OCI-M2 (cell line): ENCODE measurements around the gene TAF11L5.
"Not testable (repeated sequence)": the region's sequence is repeated elsewhere in the genome, so short reads cannot be mapped to it uniquely, and the experiment has no call there.

Experiments used
- DNase-seq: peaks from one replicate; lab custom pipeline; 2025; ENCODE audit not compliant: unreplicated experiment; lab: John Stamatoyannopoulos, UW

Gene TAF11L5

DNA sequence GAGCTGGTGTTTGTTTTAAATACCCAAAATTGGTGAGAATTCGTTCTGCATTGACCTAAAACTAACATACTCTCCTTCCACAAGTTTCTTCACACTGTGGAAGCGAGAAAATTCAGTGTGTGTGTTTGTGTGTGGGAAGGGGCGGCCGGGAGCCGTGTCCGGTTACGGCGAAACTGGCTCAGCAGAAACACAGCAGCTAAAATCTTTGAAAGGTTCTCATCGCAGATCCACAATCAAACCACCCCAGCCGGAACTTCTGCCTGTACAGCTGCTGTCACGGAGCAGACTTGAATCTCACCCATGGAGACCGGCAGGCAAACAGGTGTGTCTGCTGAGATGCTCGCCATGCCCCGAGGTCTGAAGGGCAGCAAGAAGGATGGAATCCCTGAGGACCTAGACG lies at the start of gene TAF11L5:
Gene TAF11L5, plus strand, starts transcription at position 301 of the 400 bp plus-strand sequence.
- not testable (repeated sequence) for DNase-seq

DNA sequence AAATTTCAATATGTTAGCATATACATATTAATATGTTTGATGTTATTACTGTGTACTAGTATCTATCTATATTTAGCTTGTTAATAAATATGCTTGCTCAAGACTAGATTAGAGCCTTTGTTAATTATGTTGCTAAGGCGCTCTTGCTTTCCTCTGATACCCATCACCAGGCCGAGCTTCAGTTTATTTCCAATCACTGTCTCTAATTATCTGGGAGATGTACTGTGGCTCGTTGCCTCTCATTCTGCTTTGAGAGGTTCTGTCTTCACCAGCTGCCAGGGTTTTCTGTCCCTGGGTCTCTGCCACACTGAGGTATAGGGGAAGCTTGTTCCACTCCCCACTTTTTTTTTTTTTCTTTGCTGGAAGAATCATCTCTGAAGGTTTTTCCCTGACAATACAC lies 48.0 kb upstream of the TAF11L5 start:
- no peak for DNase-seq

DNA sequence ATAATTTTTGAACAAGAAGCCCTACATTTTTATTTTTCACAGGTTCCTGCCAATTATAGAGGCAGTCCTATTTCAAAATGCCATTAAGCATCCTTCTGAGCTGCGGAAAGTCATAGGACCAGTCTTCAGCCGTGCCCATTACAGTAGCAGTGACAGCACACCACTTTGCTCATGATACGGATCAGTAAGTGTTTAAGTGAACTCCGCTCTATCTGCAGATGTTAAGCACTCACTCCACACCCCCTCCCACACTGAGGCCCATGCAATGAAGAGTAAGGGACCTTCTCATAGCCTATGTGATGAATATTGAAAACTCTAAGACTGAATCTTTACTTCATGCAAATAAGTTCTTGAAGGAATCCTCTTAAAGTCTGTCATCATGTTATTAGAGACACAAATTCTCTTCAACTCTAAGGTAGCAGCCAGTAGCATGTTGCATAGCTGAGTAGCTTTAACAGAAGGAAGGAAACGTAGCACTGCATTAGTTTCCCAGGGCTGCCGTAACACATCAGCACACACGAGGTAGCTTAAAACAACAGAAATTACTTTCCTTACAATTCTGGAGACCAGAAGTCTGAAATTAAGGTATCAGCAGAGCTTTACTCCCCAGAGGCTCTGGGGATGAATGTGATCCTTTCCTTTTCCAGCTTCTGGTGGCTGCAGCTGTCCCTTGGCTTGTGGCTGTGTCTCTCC lies 47.3 kb upstream of the TAF11L5 start:
- no peak for DNase-seq

DNA sequence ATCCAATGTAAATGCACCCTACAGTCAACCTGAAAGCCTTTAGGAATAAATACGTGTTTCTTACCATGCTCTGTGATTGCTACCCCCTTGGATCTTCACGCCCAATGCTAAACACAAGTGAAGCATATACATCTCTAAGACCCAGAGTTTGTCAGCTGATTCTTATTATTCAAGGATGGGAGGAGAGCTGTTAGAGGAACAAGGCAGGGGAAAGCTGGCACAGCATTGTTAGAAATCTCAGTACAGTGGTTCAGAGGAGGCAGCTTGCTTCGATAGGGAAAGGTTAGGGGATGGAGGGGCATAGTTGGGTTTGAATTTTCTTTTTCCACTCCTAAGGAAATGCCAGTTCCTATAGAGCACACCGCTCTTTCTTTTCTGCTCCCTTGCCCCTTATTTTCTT lies 43.7 kb upstream of the TAF11L5 start:
- DNase-seq: no peak

DNA sequence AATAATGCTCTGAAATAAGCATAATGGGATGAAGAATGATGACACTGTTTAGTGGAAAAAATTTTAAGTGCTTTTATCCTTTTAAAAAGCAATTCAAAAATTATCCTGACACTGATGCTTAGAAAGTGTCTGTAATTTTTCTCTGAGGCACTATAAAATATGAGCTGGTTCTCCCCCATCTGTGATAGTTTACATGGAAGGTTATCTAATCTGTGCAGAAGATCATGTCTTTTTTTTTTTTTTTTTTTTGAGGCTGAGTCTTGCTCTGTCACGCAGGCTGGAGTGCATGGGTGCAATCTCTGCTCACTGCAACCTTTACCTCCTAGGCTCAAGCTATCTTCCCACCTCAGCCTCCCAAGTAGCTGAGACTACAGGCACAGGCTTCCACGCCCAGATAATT lies 42.2 kb upstream of the TAF11L5 start:
- DNase-seq: no peak

DNA sequence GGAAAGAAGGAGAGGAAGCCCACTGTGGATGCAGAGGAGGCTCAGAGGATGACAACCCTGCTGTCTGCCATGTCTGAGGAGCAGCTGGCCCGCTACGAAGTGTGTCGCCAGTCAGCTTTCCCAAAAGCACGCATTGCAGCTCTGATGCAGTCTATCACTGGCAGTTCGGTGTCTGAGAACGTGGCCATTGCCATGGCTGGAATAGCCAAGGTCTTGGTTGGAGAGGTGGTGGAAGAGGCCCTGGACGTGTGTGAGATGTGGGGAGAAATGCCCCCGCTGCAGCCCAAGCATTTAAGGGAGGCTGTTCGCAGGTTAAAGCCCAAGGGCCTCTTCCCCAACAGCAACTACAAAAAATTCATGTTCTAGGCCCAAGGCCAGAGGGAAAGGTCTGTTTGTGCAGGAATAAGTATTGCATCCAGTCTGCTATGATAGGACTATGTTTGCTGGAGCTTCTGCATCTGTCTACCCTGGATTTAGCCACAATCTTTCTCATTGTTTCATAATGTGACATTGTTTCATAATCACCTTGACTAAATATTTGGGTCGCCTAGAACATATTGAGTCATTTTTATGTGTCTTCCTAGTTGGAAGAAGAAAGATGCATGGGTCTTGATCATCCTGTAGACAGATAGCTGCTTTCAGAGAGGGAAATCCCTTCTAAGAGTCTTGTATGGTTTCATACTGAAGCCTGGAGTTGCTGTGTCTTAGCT lies 38.4 kb upstream of the TAF11L5 start:
- DNase-seq: not testable (repeated sequence)

DNA sequence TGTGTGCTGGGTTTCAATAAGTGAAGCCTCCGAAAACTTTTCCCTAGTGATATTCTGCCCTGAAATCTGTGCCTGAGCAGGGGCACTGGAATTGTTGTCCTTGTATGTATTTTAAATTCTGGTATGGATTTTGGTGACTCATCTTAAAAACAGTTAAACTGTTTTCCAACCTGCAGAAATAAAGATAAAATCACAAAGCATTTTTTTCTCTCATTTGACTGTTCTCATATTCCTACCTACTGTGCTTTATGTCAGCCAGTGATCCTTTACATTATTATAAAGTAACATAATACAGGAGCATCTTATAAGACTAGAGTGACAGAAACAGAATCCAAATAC lies 37.9 kb upstream of the TAF11L5 start:
- DNase-seq: no peak

DNA sequence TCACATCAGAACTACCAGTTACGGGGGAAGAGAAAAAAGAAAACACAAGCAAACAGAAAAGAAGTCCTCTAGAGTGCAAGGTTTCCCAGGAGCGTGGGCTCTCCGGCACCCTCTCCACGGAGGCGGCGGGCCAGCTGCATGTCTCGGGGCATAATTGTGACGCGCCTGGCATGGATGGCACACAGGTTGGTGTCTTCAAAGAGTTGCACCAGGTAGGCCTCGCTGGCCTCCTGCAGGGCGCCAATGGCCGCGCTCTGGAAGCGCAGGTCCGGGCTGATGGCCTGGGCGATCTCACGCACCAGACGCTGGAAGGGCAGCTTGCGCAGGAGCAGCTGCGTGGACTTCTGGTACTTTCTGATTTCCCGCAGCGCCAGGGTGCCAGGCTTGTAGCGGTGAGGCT lies 33.8 kb upstream of the TAF11L5 start:
- not testable (repeated sequence) for DNase-seq

DNA sequence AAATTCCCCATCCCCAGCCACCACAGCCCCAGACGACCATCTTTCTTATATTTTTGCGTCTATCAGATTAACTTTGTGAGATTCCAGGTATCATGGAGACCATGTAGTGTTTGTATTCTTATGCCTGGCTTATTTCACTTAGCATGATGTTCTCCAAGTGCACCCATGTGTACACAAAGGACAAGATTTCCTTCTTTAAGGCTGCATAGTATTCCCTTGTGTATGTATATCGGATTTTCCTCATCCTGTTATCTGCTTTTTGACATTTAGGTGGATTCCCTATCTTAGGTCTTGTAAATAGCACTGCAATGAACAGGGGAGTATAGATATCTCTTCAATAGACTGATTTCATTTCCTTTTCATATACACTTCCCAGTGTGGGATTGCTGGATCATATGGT lies 32.3 kb upstream of the TAF11L5 start:
- no peak for DNase-seq

DNA sequence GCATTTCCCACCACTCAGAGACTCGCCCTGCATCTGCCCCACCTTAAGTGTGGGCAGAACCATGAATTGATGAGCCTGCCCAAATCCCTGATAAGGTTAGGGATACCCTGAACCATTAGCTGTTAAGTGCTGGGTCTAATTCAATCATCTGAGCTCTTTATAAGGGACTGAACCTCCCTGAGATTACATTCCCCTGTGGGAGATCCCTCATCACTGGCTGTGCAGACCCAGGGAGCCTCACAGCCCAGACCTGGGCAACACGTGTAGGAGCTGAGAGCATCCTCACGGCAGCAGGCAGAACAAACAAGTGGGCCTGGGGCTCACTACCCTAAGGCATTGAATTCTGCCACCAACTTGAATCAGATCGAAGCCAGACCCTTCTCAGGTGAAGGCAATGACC lies 27.6 kb upstream of the TAF11L5 start:
- DNase-seq: no peak

DNA sequence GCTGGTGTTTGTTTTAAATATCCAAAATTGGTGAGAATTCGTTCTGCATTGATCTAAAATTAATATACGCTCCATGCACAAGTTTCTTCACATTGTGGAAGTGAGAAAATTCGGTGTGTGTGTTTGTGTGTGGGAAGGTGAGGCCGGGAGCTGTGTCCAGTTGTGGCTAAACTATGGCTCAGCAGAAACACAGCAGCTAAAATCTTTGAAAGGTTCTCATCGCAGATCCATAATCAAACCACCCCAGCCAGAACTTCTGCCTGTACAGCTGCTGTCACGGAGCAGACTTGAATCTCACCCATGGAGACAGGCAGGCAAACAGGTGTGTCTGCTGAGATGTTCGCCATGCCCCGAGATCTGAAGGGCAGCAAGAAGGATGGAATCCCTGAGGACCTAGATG lies 27.1 kb upstream of the TAF11L5 start, which contains the start of gene TAF11L2:
Gene TAF11L2, plus strand, starts transcription at position 301 of the 400 bp plus-strand sequence.
- not testable (repeated sequence) for DNase-seq

DNA sequence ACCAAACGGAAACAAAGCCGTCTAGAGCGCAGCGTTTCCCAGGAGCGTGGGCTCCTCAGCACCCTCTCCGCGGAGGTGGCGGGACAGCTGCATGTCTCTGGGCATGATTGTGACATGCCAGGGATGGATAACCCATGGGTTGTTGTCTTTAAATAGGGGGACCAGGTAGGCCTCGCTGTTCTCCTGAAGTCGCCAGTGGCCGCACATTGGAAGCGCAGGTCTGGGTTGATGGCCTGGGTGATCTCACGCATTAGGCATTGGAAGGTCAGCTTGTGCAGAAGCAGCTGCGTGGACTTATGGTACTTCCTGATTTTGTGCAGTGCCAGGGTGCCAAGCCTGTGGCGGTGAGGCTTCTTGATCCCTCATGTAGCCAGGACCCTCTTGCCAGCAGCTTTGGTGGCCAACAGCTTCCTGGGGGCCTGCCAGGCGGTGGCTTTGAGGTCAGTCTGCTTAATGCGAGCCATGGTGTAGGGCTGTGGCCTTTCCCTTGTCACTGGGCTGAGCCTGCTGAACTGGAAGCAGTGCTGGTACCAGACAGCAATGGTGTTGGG lies 13.2 kb upstream of the TAF11L5 start:
- DNase-seq: no peak

DNA sequence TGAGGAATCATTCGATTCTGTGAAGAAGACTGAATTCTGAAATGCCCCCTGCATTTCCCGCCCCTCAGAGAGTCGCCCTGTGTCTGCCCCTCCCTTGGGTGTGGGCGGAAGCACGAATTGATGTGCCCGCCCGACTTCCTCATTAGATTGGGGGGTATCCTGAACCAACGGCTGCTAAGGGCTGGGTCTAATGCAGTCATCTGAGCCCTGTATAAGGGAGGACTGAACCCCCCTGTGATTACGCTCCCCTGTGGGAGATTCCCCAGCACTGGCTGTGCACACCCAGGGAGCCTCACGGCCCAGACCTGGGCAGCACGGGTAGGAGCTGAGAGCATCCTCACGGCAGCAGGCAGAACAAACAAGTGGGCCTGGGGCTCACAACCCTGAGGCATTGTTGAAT lies 7.5 kb upstream of the TAF11L5 start:
- not testable (repeated sequence) for DNase-seq

DNA sequence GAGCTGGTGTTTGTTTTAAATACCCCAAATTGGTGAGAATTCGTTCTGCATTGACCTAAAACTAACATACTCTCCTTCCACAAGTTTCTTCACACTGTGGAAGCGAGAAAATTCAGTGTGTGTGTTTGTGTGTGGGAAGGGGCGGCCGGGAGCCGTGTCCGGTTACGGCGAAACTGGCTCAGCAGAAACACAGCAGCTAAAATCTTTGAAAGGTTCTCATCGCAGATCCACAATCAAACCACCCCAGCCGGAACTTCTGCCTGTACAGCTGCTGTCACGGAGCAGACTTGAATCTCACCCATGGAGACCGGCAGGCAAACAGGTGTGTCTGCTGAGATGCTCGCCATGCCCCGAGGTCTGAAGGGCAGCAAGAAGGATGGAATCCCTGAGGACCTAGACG lies 7.0 kb upstream of the TAF11L5 start, which contains the start of gene TAF11L3:
Gene TAF11L3, plus strand, starts transcription at position 301 of the 400 bp plus-strand sequence.
- not testable (repeated sequence) for DNase-seq

DNA sequence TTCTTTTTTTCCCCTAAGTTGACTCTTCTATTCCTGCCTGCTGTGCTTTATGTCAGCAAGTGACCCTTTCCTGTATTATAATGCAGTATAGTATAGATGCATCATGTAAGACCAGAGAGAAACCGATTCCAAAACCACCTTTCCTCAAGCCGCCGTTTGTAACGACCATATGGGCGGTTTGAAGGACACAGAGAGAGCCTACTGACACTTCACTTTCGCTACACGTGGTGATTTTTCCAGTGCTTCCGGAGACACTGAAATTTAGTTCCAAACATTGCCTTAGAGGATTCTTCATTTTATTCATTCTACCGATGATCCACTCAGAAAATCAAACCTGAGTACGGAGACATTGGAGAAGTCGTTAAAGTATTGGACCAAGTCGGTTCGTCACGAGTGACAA lies 5.5 kb upstream of the TAF11L5 start:
- not testable (repeated sequence) for DNase-seq

DNA sequence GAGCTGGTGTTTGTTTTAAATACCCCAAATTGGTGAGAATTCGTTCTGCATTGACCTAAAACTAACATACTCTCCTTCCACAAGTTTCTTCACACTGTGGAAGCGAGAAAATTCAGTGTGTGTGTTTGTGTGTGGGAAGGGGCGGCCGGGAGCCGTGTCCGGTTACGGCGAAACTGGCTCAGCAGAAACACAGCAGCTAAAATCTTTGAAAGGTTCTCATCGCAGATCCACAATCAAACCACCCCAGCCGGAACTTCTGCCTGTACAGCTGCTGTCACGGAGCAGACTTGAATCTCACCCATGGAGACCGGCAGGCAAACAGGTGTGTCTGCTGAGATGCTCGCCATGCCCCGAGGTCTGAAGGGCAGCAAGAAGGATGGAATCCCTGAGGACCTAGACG lies 3.5 kb upstream of the TAF11L5 start, which contains the start of gene TAF11L4:
Gene TAF11L4, plus strand, starts transcription at position 301 of the 400 bp plus-strand sequence.
- not testable (repeated sequence) for DNase-seq

DNA sequence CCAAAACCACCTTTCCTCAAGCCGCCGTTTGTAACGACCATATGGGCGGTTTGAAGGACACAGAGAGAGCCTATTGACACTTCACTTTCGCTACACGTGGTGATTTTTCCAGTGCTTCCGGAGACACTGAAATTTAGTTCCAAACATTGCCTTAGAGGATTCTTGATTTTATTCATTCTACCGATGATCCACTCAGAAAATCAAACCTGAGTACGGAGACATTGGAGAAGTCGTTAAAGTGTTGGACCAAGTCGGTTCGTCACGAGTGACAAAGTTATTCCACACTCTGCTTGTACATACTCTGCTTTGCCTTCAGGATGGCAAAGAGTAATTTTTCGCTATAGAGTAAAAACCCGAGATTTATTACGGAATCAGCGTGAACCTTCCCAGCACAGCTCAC lies 1.5 kb downstream of the TAF11L5 start:
- DNase-seq: not testable (repeated sequence)

DNA sequence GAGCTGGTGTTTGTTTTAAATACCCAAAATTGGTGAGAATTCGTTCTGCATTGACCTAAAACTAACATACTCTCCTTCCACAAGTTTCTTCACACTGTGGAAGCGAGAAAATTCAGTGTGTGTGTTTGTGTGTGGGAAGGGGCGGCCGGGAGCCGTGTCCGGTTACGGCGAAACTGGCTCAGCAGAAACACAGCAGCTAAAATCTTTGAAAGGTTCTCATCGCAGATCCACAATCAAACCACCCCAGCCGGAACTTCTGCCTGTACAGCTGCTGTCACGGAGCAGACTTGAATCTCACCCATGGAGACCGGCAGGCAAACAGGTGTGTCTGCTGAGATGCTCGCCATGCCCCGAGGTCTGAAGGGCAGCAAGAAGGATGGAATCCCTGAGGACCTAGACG lies 3.3 kb downstream of the TAF11L5 start, which contains the start of gene TAF11L6:
Gene TAF11L6, plus strand, starts transcription at position 301 of the 400 bp plus-strand sequence.
- not testable (repeated sequence) for DNase-seq
